Bladder microvascular endothelial cell (primary cell): ENCODE results near the gene JPT2. TPM values are rescaled to one million over a fixed set of nuclear protein-coding genes. Genes with fewer than 3 reads are reported as not detected.

ENCODE experiments used
- total RNA-seq: library from RNA; depleted of rRNA; stranded (reverse); fragments of >200 nt; gene quantifications from 2 replicates; pipeline ENCODE4 v1.2.3, GENCODE V29; 2014

The JPT2 gene, protein sequence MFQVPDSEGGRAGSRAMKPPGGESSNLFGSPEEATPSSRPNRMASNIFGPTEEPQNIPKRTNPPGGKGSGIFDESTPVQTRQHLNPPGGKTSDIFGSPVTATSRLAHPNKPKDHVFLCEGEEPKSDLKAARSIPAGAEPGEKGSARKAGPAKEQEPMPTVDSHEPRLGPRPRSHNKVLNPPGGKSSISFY
- 31.1 and 64.1 TPM in 2 replicates for total RNA-seq

GRCh38 chr16:1677942-1678499, at the start of gene JPT2:
JPT2 (plus strand) TSS chr16:1678279; CDS start chr16:1678313, 34 bp downstream.

DNA sequence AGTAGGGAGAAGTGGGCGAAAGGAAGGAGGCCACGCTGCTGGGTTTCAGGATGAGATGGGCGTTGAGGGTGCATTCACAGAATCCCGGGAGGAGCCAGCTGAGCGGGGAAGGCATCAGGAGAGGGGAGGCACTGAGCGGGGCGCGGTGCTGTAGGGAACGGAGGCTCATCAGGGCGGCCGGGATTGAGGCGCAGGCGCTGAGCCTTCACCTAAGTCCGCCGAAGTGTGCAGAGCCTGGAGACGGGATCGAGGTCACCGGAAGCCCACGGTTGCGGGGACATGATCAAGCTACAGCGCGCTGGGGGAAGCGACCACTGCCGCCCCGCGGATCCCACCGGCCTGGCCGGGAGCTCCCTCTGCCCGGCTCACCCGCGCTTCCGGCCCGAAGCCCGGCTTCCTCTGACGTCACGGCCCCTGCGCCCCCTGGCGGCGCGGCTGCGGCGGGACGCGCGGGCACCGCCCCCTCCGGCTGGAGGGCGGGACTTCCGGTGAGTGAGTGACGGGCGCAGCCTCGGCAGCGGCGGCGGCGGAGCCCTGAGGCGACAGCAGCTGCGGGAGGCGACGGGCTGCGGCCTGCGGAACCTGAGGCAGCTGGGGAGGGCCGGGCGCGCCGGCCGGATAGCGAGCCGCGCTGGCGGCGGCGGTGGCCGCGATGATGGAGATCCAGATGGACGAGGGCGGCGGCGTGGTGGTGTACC, 27.8 kb downstream of the JPT2 start, which contains the start of gene MAPK8IP3:
TSS of gene MAPK8IP3 (plus strand) at position 508 of the 698 bp plus-strand sequence. CDS start at position 653, 145 bp downstream.

Other genes with a start within 250 kb of the JPT2 start
- not detected in 2 replicates for gene PERCC1, start 247.2 kb upstream of the JPT2 start, total RNA-seq
- under 0.01 and 0.25 TPM in 2 replicates for gene CCDC154, start 233.7 kb upstream of the JPT2 start, total RNA-seq
- 44.7 and 105 TPM in 2 replicates for gene CLCN7, start 203.3 kb upstream of the JPT2 start, total RNA-seq
- 0.13 and 0.16 TPM in 2 replicates for gene PTX4, start 189.3 kb upstream of the JPT2 start, total RNA-seq
- 15.2 and 20.0 TPM in 2 replicates for gene TELO2, start 184.9 kb upstream of the JPT2 start, total RNA-seq
- 57.5 and 67.7 TPM in 2 replicates for gene TMEM204, start 144.6 kb upstream of the JPT2 start, total RNA-seq
- gene IFT140, start 66.2 kb upstream of the JPT2 start, total RNA-seq, result 11.5 and 22.9 TPM in 2 replicates
- gene CRAMP1, start 65.9 kb upstream of the JPT2 start, total RNA-seq, result 6.0 and 15.6 TPM in 2 replicates
- gene MAPK8IP3, start 27.9 kb downstream of the JPT2 start, total RNA-seq, result 21.9 and 50.8 TPM in 2 replicates
- 39.3 and 51.6 TPM in 2 replicates for gene NME3, start 93.3 kb downstream of the JPT2 start, total RNA-seq
- 3.7 and 9.2 TPM in 2 replicates for gene EME2, start 94.5 kb downstream of the JPT2 start, total RNA-seq
- gene MRPS34, start 94.9 kb downstream of the JPT2 start, total RNA-seq, result 68.8 and 72.9 TPM in 2 replicates
- gene SPSB3, start 104.3 kb downstream of the JPT2 start, total RNA-seq, result 45.2 and 60.4 TPM in 2 replicates
- 67.3 and 75.4 TPM in 2 replicates for gene NUBP2, start 104.7 kb downstream of the JPT2 start, total RNA-seq
- under 0.01 TPM in 1 of 2 replicates, not detected in the other for gene IGFALS, start 115.4 kb downstream of the JPT2 start, total RNA-seq
- gene HAGH, start 148.5 kb downstream of the JPT2 start, total RNA-seq, result 70.3 and 94.3 TPM in 2 replicates
- gene FAHD1, start 148.9 kb downstream of the JPT2 start, total RNA-seq, result 70.3 and 124 TPM in 2 replicates
- gene MEIOB, start 193.9 kb downstream of the JPT2 start, total RNA-seq, result not detected in 2 replicates
- gene HS3ST6, start 240.1 kb downstream of the JPT2 start, total RNA-seq, result not detected in 2 replicates